ENCODE measurements around the gene MARCKS.
A peak's percentile ranks its signal among the peaks of the same experiment; 100 is the strongest.

MARCKS gene

DNA sequence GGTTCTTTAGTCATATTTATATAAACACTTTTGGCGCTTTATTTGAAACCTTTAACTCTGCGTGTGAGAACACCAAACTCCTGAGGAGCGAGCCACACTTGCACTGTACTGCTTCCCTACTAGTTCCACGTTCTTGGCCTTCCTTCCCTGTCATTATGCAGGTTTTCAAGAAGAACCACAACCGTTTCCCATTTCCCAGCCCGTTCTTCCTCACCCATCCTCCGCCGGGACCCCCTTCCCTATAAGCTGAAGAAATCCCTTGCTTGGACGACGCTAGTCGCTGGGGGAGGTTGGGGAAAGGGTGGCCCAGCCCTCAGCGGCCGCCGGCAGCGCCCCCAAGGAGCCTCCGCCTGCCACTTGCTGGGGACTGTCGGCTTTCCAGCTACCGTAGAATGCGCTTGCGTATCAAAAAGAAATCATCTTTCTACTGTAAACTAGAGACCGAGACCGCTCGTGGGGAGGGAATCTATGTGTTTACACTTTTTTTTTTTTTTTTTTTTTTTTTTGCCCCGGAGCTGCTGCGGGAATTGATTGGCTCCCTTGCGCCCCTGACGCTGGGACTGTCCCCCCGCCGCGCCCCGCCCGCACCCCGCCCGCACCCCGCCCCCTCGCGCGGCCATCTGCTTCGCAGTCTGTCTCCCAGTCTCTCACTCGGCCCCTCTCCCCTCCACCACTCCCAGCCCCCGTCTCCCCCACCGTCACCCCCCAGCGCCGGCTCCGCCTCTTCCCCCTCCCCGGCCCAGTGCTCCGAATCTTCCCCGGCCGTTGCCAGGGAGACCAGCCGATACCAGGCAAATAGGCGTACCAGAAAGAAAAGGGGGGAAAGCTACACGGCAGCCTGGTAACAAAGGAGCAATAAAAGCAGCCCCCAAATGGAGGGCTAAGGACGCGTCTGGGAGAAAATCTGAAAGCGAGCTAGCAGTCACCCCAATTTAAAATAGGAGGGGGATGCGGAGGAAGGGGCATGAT is 2.3 kb upstream of the MARCKS start:
- DNase-seq, result no peak

DNA sequence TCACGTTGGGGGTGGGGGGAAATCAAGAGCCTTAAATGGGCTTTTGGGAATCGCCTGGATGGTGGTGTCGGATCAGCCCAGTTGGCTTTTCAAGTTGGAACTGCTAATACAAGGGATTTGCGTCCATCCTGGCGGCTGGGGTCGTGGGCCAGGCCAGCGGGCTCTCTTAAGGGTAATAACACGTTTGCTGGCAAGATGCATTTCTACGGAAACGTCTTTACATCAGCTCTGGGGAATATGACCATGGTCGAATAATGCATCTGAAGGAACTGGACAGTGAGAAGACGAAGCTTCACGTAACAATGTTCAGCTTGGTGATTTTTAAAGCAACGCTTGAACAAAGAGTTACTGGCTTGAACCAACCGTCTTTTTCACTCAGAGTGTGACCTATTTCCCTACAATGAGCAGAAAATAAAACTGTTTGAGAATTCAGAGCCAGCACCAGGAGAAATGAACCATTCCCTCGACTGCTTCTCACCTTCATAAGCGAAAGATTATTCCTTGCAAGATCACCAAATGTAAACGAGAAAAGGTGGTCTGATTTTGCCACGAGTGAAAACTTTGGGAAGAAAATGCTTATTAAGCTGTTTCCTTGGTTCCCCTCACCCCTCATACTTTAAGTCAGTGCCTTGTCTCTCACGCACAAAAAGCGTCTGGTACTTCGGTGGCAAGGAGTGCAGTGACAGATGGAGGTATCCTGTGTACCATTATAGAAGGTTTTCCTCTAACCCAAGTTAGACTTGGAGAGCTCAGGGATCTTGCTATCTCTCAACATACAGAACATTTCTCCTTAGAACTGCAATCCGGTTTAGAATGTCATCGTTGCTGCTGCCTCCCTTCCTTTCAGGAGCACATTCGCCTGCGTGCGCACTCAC is 1.4 kb upstream of the MARCKS start:
- no peak for DNase-seq

DNA sequence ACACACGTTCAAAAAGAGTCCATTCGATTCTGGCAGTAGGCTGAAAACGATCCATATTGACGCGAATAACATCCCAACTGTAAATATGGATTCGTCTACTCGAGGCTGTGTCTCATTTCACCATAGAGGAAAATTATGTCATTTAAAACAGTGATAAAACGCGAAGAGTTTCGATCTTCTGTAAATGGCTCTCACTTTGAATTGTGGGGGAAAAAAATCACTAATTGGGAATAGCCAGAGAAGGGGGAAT is 845 bp upstream of the MARCKS start:
- DNase-seq, result no peak

DNA sequence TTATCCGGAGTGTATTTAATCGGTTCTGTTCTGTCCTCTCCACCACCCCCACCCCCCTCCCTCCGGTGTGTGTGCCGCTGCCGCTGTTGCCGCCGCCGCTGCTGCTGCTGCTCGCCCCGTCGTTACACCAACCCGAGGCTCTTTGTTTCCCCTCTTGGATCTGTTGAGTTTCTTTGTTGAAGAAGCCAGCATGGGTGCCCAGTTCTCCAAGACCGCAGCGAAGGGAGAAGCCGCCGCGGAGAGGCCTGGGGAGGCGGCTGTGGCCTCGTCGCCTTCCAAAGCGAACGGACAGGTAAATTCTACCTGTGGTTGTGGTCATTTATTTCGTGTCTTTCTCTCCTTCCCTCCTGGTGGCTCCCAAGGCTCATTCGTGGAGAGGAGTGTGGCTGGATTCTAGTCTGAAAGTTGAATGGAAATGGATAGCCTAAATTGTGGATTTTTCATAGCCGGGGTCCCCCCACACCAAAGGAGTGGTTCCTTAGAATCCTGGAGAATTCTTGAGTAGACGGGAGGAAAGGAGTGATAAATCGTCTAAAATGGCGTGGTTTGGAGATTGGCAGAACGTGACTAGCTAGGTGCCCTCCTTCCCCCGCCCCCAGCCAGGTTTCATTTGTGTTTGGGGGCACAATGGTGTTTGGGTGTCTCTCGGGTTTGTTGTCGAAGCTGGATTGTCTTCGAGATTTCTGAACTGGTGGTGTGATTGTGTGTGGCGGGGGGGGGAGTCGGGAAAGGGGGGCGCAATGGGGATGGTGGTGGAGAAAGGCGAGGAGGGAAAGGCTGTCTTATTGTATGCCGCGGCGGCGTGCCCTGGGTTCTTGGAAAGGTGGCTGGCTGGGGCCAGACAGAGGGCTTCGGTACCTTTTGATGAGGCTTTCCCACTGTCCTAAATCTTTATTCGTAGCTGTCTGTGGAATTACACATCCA is 673 bp downstream of the MARCKS start:
- no peak for DNase-seq

DNA sequence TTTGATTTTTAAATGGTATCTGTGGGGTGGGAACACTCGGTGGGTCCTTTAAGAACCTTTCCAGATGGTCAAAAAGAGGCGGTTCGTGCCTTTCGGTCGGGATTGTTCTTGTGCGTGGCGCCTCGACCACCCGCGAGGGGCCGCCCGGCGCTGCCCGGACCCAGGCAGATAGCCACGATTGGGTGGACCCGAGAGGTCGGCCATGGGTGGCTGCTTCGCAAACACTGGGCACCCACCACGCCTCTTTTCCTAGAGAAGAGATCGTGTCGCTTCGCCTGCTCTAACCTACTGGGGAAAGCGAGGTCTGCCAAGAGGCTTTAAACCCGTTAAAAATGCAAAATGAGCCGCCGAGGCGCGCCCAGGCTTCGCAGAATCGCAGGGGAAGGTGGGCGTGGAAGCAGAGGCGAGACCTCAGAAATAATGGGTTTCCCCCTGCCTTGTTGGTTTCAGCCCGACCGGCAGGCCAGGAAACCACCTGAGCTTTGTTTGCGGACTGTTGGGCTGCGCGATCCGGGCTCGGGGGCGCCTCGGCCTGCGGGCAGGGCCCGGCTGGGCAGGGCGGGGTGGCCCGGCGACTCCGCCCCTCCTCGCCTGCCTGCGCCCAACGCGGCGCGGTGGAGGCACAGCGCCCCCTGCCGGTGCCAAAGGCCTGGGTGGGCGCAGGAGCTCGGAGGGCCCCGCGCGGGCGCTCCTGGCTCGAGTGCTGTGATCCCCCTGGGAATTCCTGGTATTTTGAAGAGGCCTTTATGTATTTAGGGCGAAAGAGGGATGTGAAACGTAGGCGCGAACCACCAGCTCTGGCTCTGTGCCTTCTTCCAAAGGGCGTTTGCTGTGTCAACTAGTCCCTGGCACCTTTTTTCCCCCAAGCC is 1.6 kb downstream of the MARCKS start:
- DNase-seq, result peak; percentile 51 to 54

DNA sequence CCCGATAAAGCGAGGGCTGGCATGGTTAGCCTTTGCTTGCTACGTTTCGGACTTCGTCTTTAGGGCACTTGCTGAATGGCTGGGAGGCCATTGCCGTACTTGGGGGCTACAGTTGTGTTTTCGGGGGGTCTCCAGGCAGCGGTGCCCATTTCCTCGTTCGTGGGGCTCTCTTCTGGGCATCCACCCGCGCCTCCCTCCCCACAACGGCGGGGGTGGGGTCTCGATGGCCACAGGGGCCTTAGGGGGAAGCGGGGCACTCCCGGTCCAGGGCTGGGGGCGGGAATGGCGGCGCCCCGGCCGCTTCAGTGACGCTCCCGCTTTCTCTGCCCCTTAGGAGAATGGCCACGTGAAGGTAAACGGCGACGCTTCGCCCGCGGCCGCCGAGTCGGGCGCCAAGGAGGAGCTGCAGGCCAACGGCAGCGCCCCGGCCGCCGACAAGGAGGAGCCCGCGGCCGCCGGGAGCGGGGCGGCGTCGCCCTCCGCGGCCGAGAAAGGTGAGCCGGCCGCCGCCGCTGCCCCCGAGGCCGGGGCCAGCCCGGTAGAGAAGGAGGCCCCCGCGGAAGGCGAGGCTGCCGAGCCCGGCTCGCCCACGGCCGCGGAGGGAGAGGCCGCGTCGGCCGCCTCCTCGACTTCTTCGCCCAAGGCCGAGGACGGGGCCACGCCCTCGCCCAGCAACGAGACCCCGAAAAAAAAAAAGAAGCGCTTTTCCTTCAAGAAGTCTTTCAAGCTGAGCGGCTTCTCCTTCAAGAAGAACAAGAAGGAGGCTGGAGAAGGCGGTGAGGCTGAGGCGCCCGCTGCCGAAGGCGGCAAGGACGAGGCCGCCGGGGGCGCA is 2.4 kb downstream of the MARCKS start:
- DNase-seq, result no peak

GRCh38 chr6:113860181-113860955 is 3.2 kb downstream of the MARCKS start:
- DNase-seq, result no peak

- DNase-seq, result no peak
Observed at GRCh38 chr6:113862112-113862511, 5.0 kb downstream of the MARCKS start.

DNA sequence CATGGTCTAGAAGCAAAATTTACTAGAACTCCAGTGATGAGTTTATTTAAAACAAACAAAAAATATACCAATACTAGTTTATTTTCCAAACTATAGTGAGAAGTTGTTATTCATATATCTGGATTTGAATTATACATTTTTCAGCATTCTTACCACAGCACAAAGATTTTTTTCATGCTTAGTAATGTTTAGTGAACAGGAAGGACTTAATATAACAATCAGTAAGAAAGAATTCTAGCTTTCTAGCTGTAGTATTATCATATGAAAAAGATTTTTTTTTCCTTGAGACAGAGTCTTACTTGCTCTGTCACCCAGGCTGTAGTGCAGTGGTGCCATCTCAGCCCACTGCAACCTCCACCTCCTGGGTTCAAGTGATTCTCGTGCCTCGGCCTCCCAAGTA is 13.8 kb downstream of the MARCKS start:
- no peak for DNase-seq

- DNase-seq, result no peak
Observed at GRCh38 chr6:113871975-113872374, 14.8 kb downstream of the MARCKS start.

DNA sequence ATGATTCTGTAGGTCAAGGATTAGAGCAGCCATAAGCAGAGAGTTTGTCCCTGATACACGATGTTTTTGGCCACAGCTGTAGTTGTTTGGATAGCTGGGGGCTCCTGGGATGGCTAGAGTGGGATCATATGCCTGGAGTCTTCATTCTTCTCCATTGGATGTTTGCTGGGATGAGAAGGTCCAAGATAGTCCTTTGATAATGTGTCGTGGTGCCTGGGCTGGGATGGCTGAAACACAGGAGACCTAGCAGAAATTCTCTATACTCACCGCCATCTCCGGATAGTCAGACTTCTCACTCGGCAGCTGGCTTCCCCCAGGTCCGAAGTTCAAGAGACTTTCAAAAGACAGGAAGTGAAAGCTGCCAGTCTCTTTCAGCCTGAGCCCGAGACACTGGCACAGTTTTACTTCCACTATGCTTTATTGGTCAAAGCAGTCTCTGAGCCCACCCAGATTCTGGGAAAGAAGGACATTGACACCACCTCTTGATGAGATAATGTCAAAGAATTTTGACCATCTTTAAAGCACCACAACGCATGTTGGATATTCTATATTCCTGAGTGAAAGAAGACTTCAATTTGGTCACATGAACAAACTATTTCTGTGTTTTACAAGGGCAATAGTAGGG is 16.0 kb downstream of the MARCKS start:
- DNase-seq, result no peak

GRCh38 chr6:113875470-113875869 is 18.3 kb downstream of the MARCKS start:
- no peak for DNase-seq

- no peak for DNase-seq
Observed at GRCh38 chr6:113876695-113877094, 19.6 kb downstream of the MARCKS start.

GRCh38 chr6:113879186-113880096 is 22.3 kb downstream of the MARCKS start:
- no peak for DNase-seq

- DNase-seq, result no peak
Observed at GRCh38 chr6:113881478-113881980, 24.4 kb downstream of the MARCKS start.

GRCh38 chr6:113882336-113883022 is 25.3 kb downstream of the MARCKS start:
- no peak for DNase-seq

- no peak for DNase-seq
Observed at GRCh38 chr6:113884011-113884410, 26.9 kb downstream of the MARCKS start.

DNA sequence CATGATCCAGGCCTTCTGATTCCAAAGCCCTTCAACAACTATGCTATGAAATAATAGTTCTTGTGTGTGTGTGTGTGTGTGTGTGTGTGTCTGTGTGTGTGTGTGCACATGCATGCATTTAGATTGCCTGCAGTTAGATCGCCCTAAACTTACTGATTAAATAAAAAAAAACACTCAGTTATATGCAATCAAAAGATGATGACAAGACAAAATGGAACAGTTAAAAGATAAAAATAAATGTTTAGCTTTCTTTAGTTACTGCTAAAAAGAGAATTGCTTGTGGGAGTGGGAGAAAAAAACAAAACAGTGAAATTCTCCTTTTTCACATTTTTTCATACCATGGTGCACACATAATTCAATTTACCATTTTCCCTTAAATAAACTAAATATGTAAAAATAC is 29.4 kb downstream of the MARCKS start:
- no peak for DNase-seq
